Activated CD4-positive, alpha-beta T cell treated with anti-CD3 and anti-CD28 coated beads, Interleukin-2, amount 10 ng/mL, durations not matched to agents 7 days and 5 days (primary cell): ENCODE data around the gene SLC5A11. TPM values are rescaled to one million over a fixed set of nuclear protein-coding genes. Genes with fewer than 3 reads are reported as not detected.
A peak's percentile ranks its signal among the peaks of the same experiment; 100 is the strongest.
"Not testable (repeated sequence)": the region's sequence is repeated elsewhere in the genome, so short reads cannot be mapped to it uniquely, and the experiment has no call there.

ENCODE experiments used
- CTCF ChIA-PET: fragments of 350-600 bp; sonication (Branson Sonifier 250); formaldehyde crosslinking; loops from one replicate; lab custom pipeline; 2021; ENCODE audit warnings: antibody characterized with exemption; lab: Charles Lee
- POLR2A ChIA-PET: fragments of 350-600 bp; sonication (Branson Sonifier 250); formaldehyde crosslinking; loops from one replicate; lab custom pipeline; 2021; ENCODE audit warnings: antibody characterized with exemption; lab: Charles Lee
- DNase-seq: peaks from one replicate; pipeline ENCODE4 v3.0.0-alpha.2; 2020
- H3K27ac Mint-ChIP-seq: one replicate; pipeline ENCODE4 v1.8.0; 2021; ENCODE audit warnings: mild to moderate bottlenecking, moderate library complexity, mixed read lengths
- H3K27me3 Mint-ChIP-seq: one replicate; pipeline ENCODE4 v1.8.0; 2021; ENCODE audit warnings: mixed read lengths
- H3K36me3 Mint-ChIP-seq: one replicate; pipeline ENCODE4 v1.8.0; 2021; ENCODE audit warnings: low read depth, mixed read lengths
- H3K4me1 Mint-ChIP-seq: one replicate; pipeline ENCODE4 v1.8.0; 2021; ENCODE audit warnings: mixed read lengths
- H3K4me3 Mint-ChIP-seq: one replicate; pipeline ENCODE4 v1.8.0; 2021; ENCODE audit warnings: mild to moderate bottlenecking, moderate library complexity, mixed read lengths
- H3K9me3 Mint-ChIP-seq: one replicate; pipeline ENCODE4 v1.8.0; 2021; ENCODE audit warnings: mixed read lengths
- total RNA-seq, 2 experiments: library from RNA; stranded (reverse); gene quantifications; one replicate each; pipeline ENCODE4 v1.2.3, GENCODE V29; 2021

SLC5A11 gene, protein sequence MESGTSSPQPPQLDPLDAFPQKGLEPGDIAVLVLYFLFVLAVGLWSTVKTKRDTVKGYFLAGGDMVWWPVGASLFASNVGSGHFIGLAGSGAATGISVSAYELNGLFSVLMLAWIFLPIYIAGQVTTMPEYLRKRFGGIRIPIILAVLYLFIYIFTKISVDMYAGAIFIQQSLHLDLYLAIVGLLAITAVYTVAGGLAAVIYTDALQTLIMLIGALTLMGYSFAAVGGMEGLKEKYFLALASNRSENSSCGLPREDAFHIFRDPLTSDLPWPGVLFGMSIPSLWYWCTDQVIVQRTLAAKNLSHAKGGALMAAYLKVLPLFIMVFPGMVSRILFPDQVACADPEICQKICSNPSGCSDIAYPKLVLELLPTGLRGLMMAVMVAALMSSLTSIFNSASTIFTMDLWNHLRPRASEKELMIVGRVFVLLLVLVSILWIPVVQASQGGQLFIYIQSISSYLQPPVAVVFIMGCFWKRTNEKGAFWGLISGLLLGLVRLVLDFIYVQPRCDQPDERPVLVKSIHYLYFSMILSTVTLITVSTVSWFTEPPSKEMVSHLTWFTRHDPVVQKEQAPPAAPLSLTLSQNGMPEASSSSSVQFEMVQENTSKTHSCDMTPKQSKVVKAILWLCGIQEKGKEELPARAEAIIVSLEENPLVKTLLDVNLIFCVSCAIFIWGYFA
- not detected for total RNA-seq

DNA sequence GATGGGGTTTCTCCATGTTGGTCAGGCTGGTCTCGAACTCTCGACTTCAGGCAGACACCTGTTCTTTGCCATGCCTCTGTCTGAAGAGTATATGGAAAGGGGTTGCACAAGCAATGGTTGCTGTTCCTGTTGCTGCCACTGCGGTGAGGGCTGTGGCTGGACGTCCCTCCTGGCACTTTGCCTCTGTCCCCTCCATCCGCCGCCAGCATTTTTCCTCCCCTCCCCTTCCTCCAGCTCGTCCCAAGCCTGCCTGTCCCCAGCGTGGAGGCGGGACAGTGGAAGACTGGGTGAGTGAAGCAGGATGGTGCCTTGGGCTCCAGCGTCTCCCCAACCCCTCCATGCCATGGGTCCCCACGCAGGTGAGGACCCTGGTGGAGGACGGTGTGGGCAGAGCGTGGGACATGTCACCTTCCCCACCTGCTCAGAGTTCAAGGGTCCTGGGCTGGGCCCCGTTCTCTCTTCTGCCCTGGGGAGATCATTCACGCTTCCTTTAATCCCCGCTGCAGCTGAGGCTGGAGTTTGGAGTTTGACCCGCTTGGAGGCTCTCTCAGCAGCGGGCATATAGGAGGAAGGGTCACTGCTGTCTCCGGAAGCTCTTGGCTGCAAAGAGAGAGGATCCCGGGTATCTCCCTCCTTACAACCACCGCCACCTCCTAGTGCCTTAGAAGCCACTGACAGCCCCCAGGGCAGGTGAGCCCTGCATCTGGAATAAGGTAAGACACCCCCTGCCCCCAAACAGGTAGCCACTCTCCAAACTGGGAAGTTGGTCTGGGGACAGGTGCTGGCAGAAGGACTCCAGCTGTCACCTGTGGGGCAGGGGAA lies at the start of gene SLC5A11:
Gene SLC5A11, plus strand, starts transcription at position 238 of the 822 bp plus-strand sequence. CDS start 12,681 bp downstream, outside the sequence.
- DNase-seq = no peak
- CTCF ChIA-PET = interaction anchor here (0.6 kb wide), 1 partner anchor 32 kb away, joined by 5 read pairs; no protein-coding TSS in a partner anchor
- H3K9me3 Mint-ChIP-seq = no peaks in the 10 kb centered on the region
- H3K27me3 Mint-ChIP-seq = peaks cover 3% of the 10 kb centered on the region
- H3K36me3 Mint-ChIP-seq = no peaks in the 10 kb centered on the region
- POLR2A ChIA-PET = no interaction called here
- no peak within 1 kb of the TSS for H3K27ac Mint-ChIP-seq
- no peak within 1 kb of the TSS for H3K4me3 Mint-ChIP-seq
- H3K4me1 Mint-ChIP-seq = peaks cover 6% of the 10 kb centered on the region

DNA sequence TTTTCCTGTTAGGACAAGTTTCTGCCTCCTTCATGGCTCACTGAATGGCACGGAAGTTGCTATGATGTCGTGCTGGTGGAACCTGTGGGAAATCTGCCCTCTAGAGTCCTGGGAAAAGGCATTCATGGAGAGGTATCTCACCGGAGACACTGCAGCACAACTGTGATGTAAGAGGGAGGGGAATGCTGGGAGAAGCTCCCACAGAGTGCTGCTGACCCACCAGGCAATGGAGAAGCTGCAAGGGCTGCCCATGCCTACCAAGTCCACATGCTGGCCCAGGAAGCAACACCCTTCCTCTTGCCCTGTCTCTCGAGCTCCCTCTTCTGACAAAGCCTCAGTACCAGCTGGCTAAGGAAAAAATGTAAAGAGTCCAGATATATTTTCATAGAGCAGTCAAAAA lies 45.2 kb upstream of the SLC5A11 start:
- H3K27me3 Mint-ChIP-seq = no peaks in the 10 kb centered on the region
- no peak overlapping the region for H3K4me3 Mint-ChIP-seq
- ChIA-PET POLR2A (no interaction called here), CTCF (interaction anchor here (1.6 kb wide), 1 partner anchor 22 kb away, joined by 3 read pairs; no protein-coding TSS in a partner anchor)
- no peaks in the 10 kb centered on the region for H3K4me1 Mint-ChIP-seq
- H3K9me3 Mint-ChIP-seq = no peaks in the 10 kb centered on the region
- DNase-seq = no peak
- no peak overlapping the region for H3K27ac Mint-ChIP-seq
- peaks cover 42% of the 10 kb centered on the region for H3K36me3 Mint-ChIP-seq

DNA sequence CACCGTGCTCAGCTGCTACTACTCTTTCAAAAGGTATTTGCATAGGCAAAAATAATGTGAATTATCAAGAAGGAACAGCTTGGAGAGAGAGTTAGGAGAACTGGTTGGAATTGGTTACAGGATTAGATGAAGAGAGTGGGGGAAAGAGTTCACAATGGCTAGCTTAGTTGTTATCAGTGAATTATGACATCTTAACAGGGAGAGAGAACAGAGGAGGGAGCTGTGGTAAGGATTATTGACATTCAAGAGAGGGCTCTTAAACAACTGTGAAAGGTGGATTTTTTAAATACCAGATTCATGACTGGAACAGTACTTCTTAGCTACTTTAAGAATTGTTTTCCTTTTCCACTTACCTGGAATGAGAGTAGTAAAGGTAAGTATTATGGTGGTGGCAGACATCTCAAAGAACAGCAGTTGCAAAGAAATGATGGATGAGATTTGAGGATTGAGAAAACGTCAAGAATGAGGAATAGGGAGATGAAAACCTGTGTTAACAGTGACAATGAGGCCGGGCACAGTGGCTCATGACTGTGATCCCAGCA lies 43.9 kb upstream of the SLC5A11 start:
- ChIA-PET CTCF (interaction anchor here (1.0 to 1.6 kb wide), 2 partner anchors 23 to 126 kb away, joined by 3 read pairs; no protein-coding TSS in a partner anchor), POLR2A (no interaction called here)
- H3K27me3 Mint-ChIP-seq = no peaks in the 10 kb centered on the region
- DNase-seq = no peak
- no peaks in the 10 kb centered on the region for H3K4me1 Mint-ChIP-seq
- no peaks in the 10 kb centered on the region for H3K9me3 Mint-ChIP-seq
- no peak overlapping the region for H3K4me3 Mint-ChIP-seq
- H3K36me3 Mint-ChIP-seq = peaks cover 49% of the 10 kb centered on the region
- no peak overlapping the region for H3K27ac Mint-ChIP-seq

DNA sequence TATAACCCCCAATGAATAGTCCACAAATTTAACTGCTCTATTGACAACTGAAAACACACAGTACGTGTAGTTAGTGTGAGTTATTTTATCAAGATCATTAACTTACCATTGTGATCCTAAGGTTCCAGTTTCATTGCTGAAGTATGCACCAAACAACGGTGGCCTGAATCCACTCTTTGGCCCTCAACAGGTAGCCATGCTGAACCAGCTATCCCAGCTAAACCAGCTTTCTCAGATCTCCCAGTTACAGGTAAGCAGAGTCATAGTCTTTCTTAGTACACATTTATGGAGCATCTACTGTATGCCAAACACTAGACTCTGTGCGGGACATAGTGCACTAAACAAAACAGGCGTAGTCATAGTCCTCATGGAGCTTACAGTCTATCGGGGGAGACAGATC lies 40.3 kb upstream of the SLC5A11 start:
- Mint-ChIP-seq H3K36me3 (peaks cover 45% of the 10 kb centered on the region), H3K27me3 (no peaks in the 10 kb centered on the region), H3K4me1 (no peaks in the 10 kb centered on the region), H3K27ac (peak overlapping the region; percentile 10), H3K4me3 (no peak overlapping the region), H3K9me3 (no peaks in the 10 kb centered on the region)
- no peak for DNase-seq
- ChIA-PET POLR2A (no interaction called here), CTCF (interaction anchor here (1.1 kb wide), 1 partner anchor 10 kb away, joined by 3 read pairs; no protein-coding TSS in a partner anchor)

DNA sequence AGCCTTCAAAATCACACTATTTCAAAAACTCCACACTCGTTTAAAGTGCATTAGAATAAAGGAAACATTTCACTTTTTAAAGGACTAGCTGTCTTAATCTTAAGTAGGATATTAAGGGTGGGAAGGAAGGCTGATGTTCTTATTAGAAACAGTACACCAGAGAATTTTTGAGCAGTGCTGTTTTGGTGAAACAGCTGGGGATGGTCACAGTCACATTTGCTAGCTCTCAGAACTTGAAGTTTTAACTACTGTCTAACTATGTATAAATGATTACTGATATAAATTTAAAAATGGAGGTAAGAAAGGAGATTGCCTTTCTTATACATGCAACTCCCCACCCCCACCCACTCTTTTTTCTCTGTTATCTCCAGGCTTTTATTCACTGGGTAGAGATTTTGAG lies 38.5 kb upstream of the SLC5A11 start:
- no peak for DNase-seq
- ChIA-PET CTCF (interaction anchor here (0.5 to 0.6 kb wide), 2 partner anchors 15 to 291 kb away, joined by 3 read pairs; no protein-coding TSS in a partner anchor), POLR2A (no interaction called here)
- Mint-ChIP-seq H3K36me3 (peaks cover 44% of the 10 kb centered on the region), H3K4me1 (no peaks in the 10 kb centered on the region), H3K9me3 (no peaks in the 10 kb centered on the region), H3K4me3 (no peak overlapping the region), H3K27me3 (no peaks in the 10 kb centered on the region), H3K27ac (no peak overlapping the region)

DNA sequence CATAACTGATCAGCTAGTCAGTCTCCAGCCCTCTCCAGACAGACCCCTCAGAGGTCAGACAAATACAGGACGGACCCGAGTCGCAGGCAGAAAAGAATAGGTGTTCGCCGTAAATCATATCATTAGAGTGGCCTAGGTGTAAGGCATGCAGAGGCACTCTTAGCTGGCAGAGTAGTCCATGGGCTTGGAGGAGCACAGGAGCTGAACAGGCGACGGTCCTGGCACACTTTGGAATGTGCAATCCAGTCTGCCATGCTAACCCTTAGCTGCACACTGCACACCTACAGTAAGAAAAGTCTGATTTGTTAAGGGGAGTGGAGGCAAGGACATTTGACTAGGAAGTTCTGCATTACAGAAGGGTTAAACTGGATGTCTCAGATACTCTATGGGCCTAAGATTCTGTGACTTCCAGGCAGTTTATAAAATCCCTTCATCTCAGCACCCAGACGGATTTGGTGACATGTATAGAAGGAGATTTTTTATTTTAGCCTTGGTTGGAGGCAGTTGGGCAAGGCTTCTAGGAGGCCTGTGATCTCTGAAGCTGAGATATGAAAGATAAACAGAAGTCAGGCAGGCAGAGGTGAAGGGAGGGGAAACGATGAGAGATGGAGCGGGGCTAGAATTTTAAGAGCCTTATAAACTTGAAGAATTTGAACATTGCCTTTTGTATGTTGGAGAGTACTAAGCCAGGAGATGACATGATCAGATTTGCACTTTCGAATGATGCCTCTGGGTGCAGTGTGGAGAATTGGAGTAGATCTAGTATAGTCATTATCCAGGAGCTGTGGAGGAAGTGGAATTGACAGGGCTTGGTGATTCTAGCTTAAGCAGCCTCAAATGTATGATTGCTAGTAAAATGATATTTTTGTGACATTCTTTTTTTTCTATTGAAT lies 34.6 kb upstream of the SLC5A11 start:
- ChIA-PET POLR2A (no interaction called here), CTCF (no interaction called here)
- no peak for DNase-seq
- H3K9me3 Mint-ChIP-seq = no peaks in the 10 kb centered on the region
- no peaks in the 10 kb centered on the region for H3K4me1 Mint-ChIP-seq
- peak overlapping the region; percentile 7 for H3K27ac Mint-ChIP-seq
- peaks cover 45% of the 10 kb centered on the region for H3K36me3 Mint-ChIP-seq
- no peak overlapping the region for H3K4me3 Mint-ChIP-seq
- H3K27me3 Mint-ChIP-seq = no peaks in the 10 kb centered on the region

DNA sequence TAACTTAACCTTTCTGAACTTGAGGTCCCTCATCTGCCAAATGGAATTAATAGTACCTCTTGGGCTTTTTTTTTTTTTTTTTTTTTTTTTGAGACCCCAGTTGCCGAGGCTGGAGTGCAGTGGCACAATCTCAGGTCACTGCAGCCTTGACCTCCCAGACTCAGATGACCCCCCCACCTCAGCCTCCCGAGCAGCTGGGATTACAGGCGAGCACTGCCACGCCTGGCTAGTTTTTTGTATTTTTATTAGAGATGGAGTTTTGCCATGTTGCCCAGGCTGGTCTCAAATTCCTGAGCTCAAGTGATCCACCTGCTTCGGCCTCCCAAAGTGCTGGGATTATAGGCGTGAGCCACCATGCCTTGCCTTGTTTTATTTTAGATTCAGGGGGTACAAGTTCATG lies 33.0 kb upstream of the SLC5A11 start:
- H3K36me3 Mint-ChIP-seq = peaks cover 42% of the 10 kb centered on the region
- CTCF ChIA-PET = not testable (repeated sequence)

DNA sequence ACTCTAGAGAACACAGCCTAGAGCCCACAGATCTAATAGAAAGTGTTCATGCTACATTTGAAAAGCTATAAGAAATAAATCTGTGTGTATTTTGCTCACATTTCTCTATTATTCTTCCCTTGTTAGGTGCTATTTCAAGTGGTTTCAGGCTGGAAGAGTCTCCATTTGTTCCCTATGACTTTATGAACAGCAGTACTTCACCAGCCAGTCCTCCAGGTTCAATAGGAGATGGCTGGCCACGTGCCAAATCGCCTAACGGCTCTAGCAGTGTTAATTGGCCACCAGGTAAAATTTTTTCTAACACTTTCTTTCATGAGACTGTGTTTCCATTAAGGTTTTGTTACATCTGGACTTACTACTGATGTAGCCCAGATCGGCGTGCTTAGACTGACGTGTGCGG lies 30.7 kb upstream of the SLC5A11 start:
- Mint-ChIP-seq H3K27ac (no peak overlapping the region), H3K36me3 (peaks cover 50% of the 10 kb centered on the region), H3K9me3 (no peaks in the 10 kb centered on the region), H3K4me3 (no peak overlapping the region), H3K27me3 (no peaks in the 10 kb centered on the region), H3K4me1 (no peaks in the 10 kb centered on the region)
- ChIA-PET POLR2A (no interaction called here), CTCF (interaction anchor here (1.4 kb wide), 1 partner anchor 11 kb away, joined by 3 read pairs; no protein-coding TSS in a partner anchor)
- DNase-seq = no peak

More for the DNA sequence above, 33.0 kb upstream of the SLC5A11 start:
- H3K4me1 Mint-ChIP-seq, H3K27ac Mint-ChIP-seq, POLR2A ChIA-PET, H3K9me3 Mint-ChIP-seq, DNase-seq, H3K4me3 Mint-ChIP-seq, H3K27me3 Mint-ChIP-seq: not testable (repeated sequence)

DNA sequence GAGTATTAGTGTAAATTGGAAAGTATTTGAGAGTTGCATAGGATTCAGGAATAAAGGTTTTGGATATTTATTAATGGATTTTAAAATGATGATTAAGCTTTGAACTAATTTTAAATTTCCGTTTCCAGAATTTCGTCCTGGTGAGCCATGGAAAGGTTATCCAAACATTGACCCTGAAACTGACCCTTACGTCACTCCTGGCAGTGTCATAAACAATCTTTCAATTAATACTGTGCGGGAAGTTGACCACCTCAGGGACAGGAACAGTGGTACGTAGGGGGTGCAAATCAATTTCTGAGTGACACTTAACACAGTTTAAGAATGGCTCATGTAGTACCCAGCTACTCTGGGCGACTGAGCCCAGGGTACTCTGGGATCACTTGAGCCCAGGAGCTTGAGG lies 29.1 kb upstream of the SLC5A11 start:
- Mint-ChIP-seq H3K36me3 (peaks cover 54% of the 10 kb centered on the region), H3K27ac (no peak overlapping the region), H3K9me3 (no peaks in the 10 kb centered on the region), H3K27me3 (no peaks in the 10 kb centered on the region), H3K4me3 (no peak overlapping the region), H3K4me1 (no peaks in the 10 kb centered on the region)
- ChIA-PET POLR2A (no interaction called here), CTCF (no interaction called here)
- no peak for DNase-seq

DNA sequence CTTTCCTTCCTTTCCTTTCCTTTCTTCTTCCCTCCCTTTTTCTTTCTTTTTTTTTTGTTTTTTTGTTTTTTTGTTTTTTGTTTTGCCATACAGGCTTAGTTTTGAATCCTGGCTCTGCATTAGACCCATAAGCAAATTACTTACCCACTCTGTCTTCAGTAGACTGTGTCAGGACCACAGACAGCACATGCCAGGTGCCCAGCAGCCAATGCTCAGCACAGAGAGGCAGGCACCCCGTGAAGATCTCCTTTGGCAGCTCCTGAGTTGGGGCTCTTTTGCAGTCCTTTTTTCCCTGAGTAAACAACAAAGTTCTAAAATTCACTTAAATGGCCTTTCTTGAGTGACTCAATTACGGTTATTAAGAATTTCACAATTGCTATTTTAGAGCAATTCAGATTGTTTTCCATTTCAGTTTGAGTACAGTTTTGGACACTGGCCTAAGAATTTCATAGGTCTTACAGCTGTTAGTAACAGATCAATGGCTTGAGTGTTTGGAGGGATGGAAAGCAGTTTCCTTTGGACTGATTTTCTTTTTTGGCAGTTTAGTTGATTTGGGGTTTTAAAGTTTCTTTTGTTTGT lies 26.2 kb upstream of the SLC5A11 start:
- Mint-ChIP-seq H3K4me1 (no peaks in the 10 kb centered on the region), H3K27me3 (no peaks in the 10 kb centered on the region), H3K4me3 (no peak overlapping the region), H3K9me3 (no peaks in the 10 kb centered on the region), H3K36me3 (peaks cover 58% of the 10 kb centered on the region), H3K27ac (no peak overlapping the region)
- no peak for DNase-seq
- CTCF ChIA-PET = no interaction called here
- POLR2A ChIA-PET = no interaction called here

DNA sequence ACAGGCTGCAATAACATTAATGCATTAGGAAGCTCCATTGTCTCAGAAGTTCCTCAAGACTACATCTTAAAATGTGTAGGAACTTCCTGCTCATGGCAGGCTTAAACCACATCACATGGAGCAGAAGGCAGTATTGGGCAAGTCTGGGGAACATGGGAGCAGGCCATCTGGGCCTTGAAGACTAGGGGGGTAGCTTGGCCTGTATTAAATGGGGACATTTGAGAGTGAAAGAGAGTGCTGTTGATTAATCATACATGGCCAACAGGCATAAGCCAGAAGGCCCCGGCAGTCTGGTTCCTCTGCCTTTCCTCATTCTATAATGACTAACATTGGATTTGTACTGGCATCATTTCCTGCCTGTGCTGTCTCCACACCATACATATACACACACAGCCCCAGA lies 25.2 kb upstream of the SLC5A11 start:
- no peak for DNase-seq
- H3K27ac Mint-ChIP-seq = no peak overlapping the region
- no peaks in the 10 kb centered on the region for H3K9me3 Mint-ChIP-seq
- no peaks in the 10 kb centered on the region for H3K27me3 Mint-ChIP-seq
- CTCF ChIA-PET = no interaction called here
- peaks cover 54% of the 10 kb centered on the region for H3K36me3 Mint-ChIP-seq
- H3K4me1 Mint-ChIP-seq = no peaks in the 10 kb centered on the region
- H3K4me3 Mint-ChIP-seq = no peak overlapping the region
- POLR2A ChIA-PET = no interaction called here
